ENCODE measurements around the gene SLC9A2.

The SLC9A2 gene

GRCh38 chr2:102674836-102675235, 55.5 kb downstream of the SLC9A2 start:
- ChIA-PET POLR2A (no interaction called here), CTCF (interaction anchor here (0.8 to 1.6 kb wide), 2 partner anchors 15 to 59 kb away, joined by 3 to 5 read pairs; no protein-coding TSS in a partner anchor)
- no peak for DNase-seq (ENCODE audit: extremely low spot score)
- no peak for TF ChIP-seq CTCF (IDR thresholded peaks at IDR 0.05; ENCODE audit: control extremely low read depth, extremely low read depth, low read depth, missing control alignments)

GRCh38 chr2:102677244-102678215, 58.2 kb downstream of the SLC9A2 start:
- ChIA-PET CTCF (interaction anchor here (1.5 to 1.6 kb wide), 2 partner anchors 13 to 27 kb away, joined by 3 read pairs; no protein-coding TSS in a partner anchor), POLR2A (no interaction called here)
- no peak for DNase-seq (ENCODE audit: extremely low spot score)
- no peak for TF ChIP-seq CTCF (IDR thresholded peaks at IDR 0.05; ENCODE audit: control extremely low read depth, extremely low read depth, low read depth, missing control alignments)

GRCh38 chr2:102678442-102678841, 59.1 kb downstream of the SLC9A2 start:
- POLR2A ChIA-PET = no interaction called here
- CTCF ChIA-PET = interaction anchor here (1.4 to 1.6 kb wide), 3 partner anchors 9 to 26 kb away, joined by 3 read pairs; no protein-coding TSS in a partner anchor
- DNase-seq (ENCODE audit: extremely low spot score) = no peak
- no peak for TF ChIP-seq CTCF (IDR thresholded peaks at IDR 0.05; ENCODE audit: control extremely low read depth, extremely low read depth, low read depth, missing control alignments)

GRCh38 chr2:102686479-102687439, 67.4 kb downstream of the SLC9A2 start:
- ChIA-PET POLR2A (no interaction called here), CTCF (interaction anchor here (0.8 kb wide), 1 partner anchor 16 kb away, joined by 3 read pairs; no protein-coding TSS in a partner anchor)
- DNase-seq (ENCODE audit: extremely low spot score) = no peak
- TF ChIP-seq CTCF (IDR thresholded peaks at IDR 0.05; ENCODE audit: control extremely low read depth, extremely low read depth, low read depth, missing control alignments) = no peak

GRCh38 chr2:102690012-102690411, 70.7 kb downstream of the SLC9A2 start:
- POLR2A ChIA-PET = no interaction called here
- no peak for TF ChIP-seq CTCF (IDR thresholded peaks at IDR 0.05; ENCODE audit: control extremely low read depth, extremely low read depth, low read depth, missing control alignments)
- no peak for DNase-seq (ENCODE audit: extremely low spot score)
- CTCF ChIA-PET = interaction anchor here (2.0 kb wide), 1 partner anchor 14 kb away, joined by 8 read pairs; no protein-coding TSS in a partner anchor

GRCh38 chr2:102696463-102696862, 77.1 kb downstream of the SLC9A2 start:
- ChIA-PET CTCF (interaction anchor here (0.8 to 1.7 kb wide), 5 partner anchors 17 to 223 kb away, joined by 3 read pairs; partner anchors contain the start of gene SLC9A4), POLR2A (no interaction called here)
- TF ChIP-seq CTCF (IDR thresholded peaks at IDR 0.05; ENCODE audit: control extremely low read depth, extremely low read depth, low read depth, missing control alignments) = no peak
- no peak for DNase-seq (ENCODE audit: extremely low spot score)

All from GM10248 (cell line).